Measurements from ENCODE around the gene GOLGA2. TPM values are rescaled to one million over a fixed set of nuclear protein-coding genes. Genes with fewer than 3 reads are reported as not detected.

The GOLGA2 gene
- total RNA-seq, 2 experiments from 2014 or later: 44.3 to 48.3 TPM

- Mint-ChIP-seq H3K27me3 (no peaks in the 10 kb centered on the region), H3K4me1 (ENCODE audit: low read depth) (peaks cover 5% of the 10 kb centered on the region), H3K9me3 (no peaks in the 10 kb centered on the region), H3K36me3 (ENCODE audit: low read depth) (peaks cover 16% of the 10 kb centered on the region), H3K27ac (no peak overlapping the region), H3K4me3 (no peak overlapping the region)
- intact Hi-C loops (cut with DNase I, micrococcal nuclease): no loop called here
- POLR2A ChIA-PET: interaction anchor here (1.1 kb wide), 1 partner anchor 17 kb away, joined by 3 read pairs; the partner anchor contains the start of genes GOLGA2 and SWI5
- ATAC-seq (ENCODE audit: poor library complexity) (no peak), DNase-seq (no peak)
- no peak overlapping the region for H3K27ac ChIP-seq (ENCODE audit: low read depth in 1 of 2, low read length in 2 of 2)
- no peak overlapping the region for H3K4me3 ChIP-seq (ENCODE audit: low read length)
- TF ChIP-seq, protein P1, sequence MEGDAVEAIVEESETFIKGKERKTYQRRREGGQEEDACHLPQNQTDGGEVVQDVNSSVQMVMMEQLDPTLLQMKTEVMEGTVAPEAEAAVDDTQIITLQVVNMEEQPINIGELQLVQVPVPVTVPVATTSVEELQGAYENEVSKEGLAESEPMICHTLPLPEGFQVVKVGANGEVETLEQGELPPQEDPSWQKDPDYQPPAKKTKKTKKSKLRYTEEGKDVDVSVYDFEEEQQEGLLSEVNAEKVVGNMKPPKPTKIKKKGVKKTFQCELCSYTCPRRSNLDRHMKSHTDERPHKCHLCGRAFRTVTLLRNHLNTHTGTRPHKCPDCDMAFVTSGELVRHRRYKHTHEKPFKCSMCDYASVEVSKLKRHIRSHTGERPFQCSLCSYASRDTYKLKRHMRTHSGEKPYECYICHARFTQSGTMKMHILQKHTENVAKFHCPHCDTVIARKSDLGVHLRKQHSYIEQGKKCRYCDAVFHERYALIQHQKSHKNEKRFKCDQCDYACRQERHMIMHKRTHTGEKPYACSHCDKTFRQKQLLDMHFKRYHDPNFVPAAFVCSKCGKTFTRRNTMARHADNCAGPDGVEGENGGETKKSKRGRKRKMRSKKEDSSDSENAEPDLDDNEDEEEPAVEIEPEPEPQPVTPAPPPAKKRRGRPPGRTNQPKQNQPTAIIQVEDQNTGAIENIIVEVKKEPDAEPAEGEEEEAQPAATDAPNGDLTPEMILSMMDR (IDR thresholded peaks at IDR 0.05): no peak
- no peaks in the 10 kb centered on the region for H3K27me3 ChIP-seq (ENCODE audit: control insufficient read depth in 1 of 2, insufficient read depth in 2 of 2, low read length in 2 of 2)
- no peaks in the 10 kb centered on the region for H3K4me1 ChIP-seq (ENCODE audit: insufficient read depth, low read length)
- H3K9me3 ChIP-seq (ENCODE audit: control insufficient read depth in 1 of 2, insufficient read depth in 1 of 2, low read length in 2 of 2): no peaks in the 10 kb centered on the region
- CTCF ChIA-PET: interaction anchor here (1.0 kb wide), 1 partner anchor 48 kb away, joined by 4 read pairs; no protein-coding TSS in a partner anchor
- peaks cover 3% of the 10 kb centered on the region for H3K36me3 ChIP-seq (ENCODE audit: insufficient read depth, low read length)
Observed at GRCh38 chr9:128293091-128293490, 17.3 kb upstream of the GOLGA2 start.

DNA sequence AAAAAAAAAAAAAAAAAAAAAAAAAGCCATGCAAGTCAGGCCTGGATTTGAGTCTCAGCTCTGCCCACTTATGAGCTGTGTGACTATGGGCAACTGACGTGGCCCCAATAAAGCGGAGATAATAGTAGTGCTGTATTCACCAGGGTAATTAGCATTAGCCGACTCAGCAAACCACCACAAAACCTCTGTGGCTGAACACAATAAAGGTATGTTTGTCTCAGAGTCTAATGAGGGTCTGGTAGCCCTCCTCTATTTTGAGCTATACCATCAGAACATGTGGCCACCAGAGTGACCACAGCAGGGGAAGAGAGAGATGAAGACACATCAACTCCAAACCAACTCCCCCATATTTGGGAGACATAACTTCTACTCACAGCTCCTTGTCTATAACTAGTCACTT is 16.2 kb upstream of the GOLGA2 start:
- POLR2A ChIA-PET: no interaction called here
- Histone ChIP-seq H3K4me1 (ENCODE audit: insufficient read depth, low read length) (no peaks in the 10 kb centered on the region), H3K9me3 (ENCODE audit: control insufficient read depth in 1 of 2, insufficient read depth in 1 of 2, low read length in 2 of 2) (no peaks in the 10 kb centered on the region), H3K36me3 (ENCODE audit: insufficient read depth, low read length) (peaks cover 3% of the 10 kb centered on the region), H3K27ac (ENCODE audit: low read depth in 1 of 2, low read length in 2 of 2) (no peak overlapping the region), H3K27me3 (ENCODE audit: control insufficient read depth in 1 of 2, insufficient read depth in 2 of 2, low read length in 2 of 2) (no peaks in the 10 kb centered on the region), H3K4me3 (ENCODE audit: low read length) (no peak overlapping the region)
- DNase-seq (no peak), ATAC-seq (ENCODE audit: poor library complexity) (no peak)
- no peaks in the 10 kb centered on the region for H3K9me3 Mint-ChIP-seq
- CTCF ChIA-PET: no interaction called here
- peaks cover 21% of the 10 kb centered on the region for H3K36me3 Mint-ChIP-seq (ENCODE audit: low read depth)
- no peak overlapping the region for H3K27ac Mint-ChIP-seq
- H3K4me3 Mint-ChIP-seq: no peak overlapping the region
- no peaks in the 10 kb centered on the region for H3K27me3 Mint-ChIP-seq
- TF ChIP-seq, protein P1 (IDR thresholded peaks at IDR 0.05): no peak
- intact Hi-C loops (cut with DNase I, micrococcal nuclease): no loop called here
- peaks cover 5% of the 10 kb centered on the region for H3K4me1 Mint-ChIP-seq (ENCODE audit: low read depth)

GRCh38 chr9:128288273-128289004 is 12.6 kb upstream of the GOLGA2 start:
- Histone ChIP-seq H3K4me3 (ENCODE audit: low read length) (no peak overlapping the region), H3K27me3 (ENCODE audit: control insufficient read depth in 1 of 2, insufficient read depth in 2 of 2, low read length in 2 of 2) (no peaks in the 10 kb centered on the region), H3K36me3 (ENCODE audit: insufficient read depth, low read length) (peaks cover 18% of the 10 kb centered on the region), H3K4me1 (ENCODE audit: insufficient read depth, low read length) (no peaks in the 10 kb centered on the region), H3K27ac (ENCODE audit: low read depth in 1 of 2, low read length in 2 of 2) (no peak overlapping the region), H3K9me3 (ENCODE audit: control insufficient read depth in 1 of 2, insufficient read depth in 1 of 2, low read length in 2 of 2) (no peaks in the 10 kb centered on the region)
- H3K4me1 Mint-ChIP-seq (ENCODE audit: low read depth): no peaks in the 10 kb centered on the region
- TF ChIP-seq, protein P1 (IDR thresholded peaks at IDR 0.05): no peak
- DNase-seq (no peak), ATAC-seq (ENCODE audit: poor library complexity) (no peak)
- peaks cover 21% of the 10 kb centered on the region for H3K36me3 Mint-ChIP-seq (ENCODE audit: low read depth)
- H3K27me3 Mint-ChIP-seq: no peaks in the 10 kb centered on the region
- intact Hi-C loops (cut with DNase I, micrococcal nuclease): no loop called here
- CTCF ChIA-PET: no interaction called here
- H3K9me3 Mint-ChIP-seq: no peaks in the 10 kb centered on the region
- H3K4me3 Mint-ChIP-seq: no peak overlapping the region
- POLR2A ChIA-PET: interaction anchor here (0.8 to 1.1 kb wide), 2 partner anchors 13 to 38 kb away, joined by 3 to 4 read pairs; partner anchors contain the start of genes GOLGA2 and SWI5
- no peak overlapping the region for H3K27ac Mint-ChIP-seq

Data from CD4-positive, alpha-beta T cell (primary cell).